Liver (tissue), 9 donors: Measurements from ENCODE around the gene MAP3K12. TPM values are rescaled to one million over a fixed set of nuclear protein-coding genes. Genes with fewer than 3 reads are reported as not detected.

Experiments used
- DNase-seq: peaks from one replicate; pipeline ENCODE4 v3.0.0-alpha.2; 2017; ENCODE audit warnings: low spot score
- H3K27ac ChIP-seq, 2 donors: one replicate each; pipeline ENCODE4 v1.7.0; 2013; ENCODE audit warnings: inconsistent platforms in 2 of 2, low read length in 2 of 2, control low read depth in 1 of 2, low read depth in 1 of 2, mild to moderate bottlenecking in 1 of 2
- H3K27me3 ChIP-seq, 4 donors: one replicate each; pipeline versions ENCODE4 v1.6.1 to v1.7.0; 2013; ENCODE audit warnings: low read length in 3 of 4, inconsistent platforms in 1 of 4, mild to moderate bottlenecking in 1 of 4, moderate library complexity in 1 of 4; ENCODE audit not compliant: control insufficient read depth in 4 of 4, insufficient read depth in 4 of 4
- H3K36me3 ChIP-seq, 4 donors: one replicate each; pipeline versions ENCODE4 v1.6.1 to v1.7.0; 2013; ENCODE audit warnings: low read length in 3 of 4, mild to moderate bottlenecking in 3 of 4, low read depth in 1 of 4, moderate library complexity in 1 of 4; ENCODE audit not compliant: control insufficient read depth in 4 of 4, insufficient read depth in 3 of 4
- H3K4me1 ChIP-seq, 4 donors: one replicate each; pipeline versions ENCODE4 v1.6.1 to v1.7.0; 2013; ENCODE audit warnings: low read length in 3 of 4, mild to moderate bottlenecking in 3 of 4, moderate library complexity in 1 of 4; ENCODE audit not compliant: control insufficient read depth in 4 of 4, insufficient read depth in 4 of 4
- H3K4me3 ChIP-seq, 3 donors: one replicate each; pipeline versions ENCODE4 v1.6.1 to v1.7.0; 2013; ENCODE audit warnings: low read length in 3 of 3, control low read depth in 1 of 3, low read depth in 1 of 3, mild to moderate bottlenecking in 1 of 3
- H3K9ac ChIP-seq, 2 donors: one replicate each; pipeline ENCODE4 v1.7.0; 2013; ENCODE audit warnings: low read length in 2 of 2, mild to moderate bottlenecking in 2 of 2, moderate library complexity in 2 of 2, control low read depth in 1 of 2, low read depth in 1 of 2
- H3K9me3 ChIP-seq, 4 donors: one replicate each; pipeline versions ENCODE4 v1.6.1 to v1.7.0; 2013; ENCODE audit warnings: low read length in 3 of 4; ENCODE audit not compliant: control insufficient read depth in 4 of 4
- ATF3 ChIP-seq: IDR thresholded peaks from 2 replicates; pipeline ENCODE4 v1.6.1; 2016; ENCODE audit warnings: antibody characterized with exemption
- CTCF ChIP-seq: fragments of 150-350 bp; IDR thresholded peaks from 2 replicates; pipeline ENCODE4 v1.5.1; 2017; ENCODE audit warnings: improper control_type of control experiment, low read depth, low read length; ENCODE audit not compliant: missing input control
- EGR1 ChIP-seq, 2 donors: IDR thresholded peaks; 2 replicates each; pipeline ENCODE4 v1.6.1; 2016 to 2018; ENCODE audit warnings: antibody characterized with exemption in 2 of 2, low read depth in 2 of 2
- FOXA1 ChIP-seq: IDR thresholded peaks from 2 replicates; pipeline ENCODE4 v1.6.1; 2016; ENCODE audit warnings: antibody characterized with exemption
- GABPA ChIP-seq, 2 donors: IDR thresholded peaks in 1 of 2; conservative IDR thresholded peaks in 1 of 2; 2 replicates each; pipeline ENCODE4 v1.6.1; 2016; ENCODE audit warnings: antibody characterized with exemption in 2 of 2, mild to moderate bottlenecking in 1 of 2, moderate library complexity in 1 of 2
- HNF4A ChIP-seq, 2 donors: conservative IDR thresholded peaks; 2 replicates each; pipeline ENCODE4 v1.6.1; 2016; ENCODE audit warnings: antibody characterized with exemption in 2 of 2, mild to moderate bottlenecking in 2 of 2
- HNF4G ChIP-seq: IDR thresholded peaks from 2 replicates; pipeline ENCODE4 v1.6.1; 2016; ENCODE audit warnings: antibody characterized with exemption
- JUND ChIP-seq, 2 donors: IDR thresholded peaks; 2 replicates each; pipeline ENCODE4 v1.6.1; 2016; ENCODE audit warnings: antibody characterized with exemption in 2 of 2
- MAX ChIP-seq: IDR thresholded peaks from 2 replicates; pipeline ENCODE4 v1.6.1; 2016; ENCODE audit warnings: antibody characterized with exemption
- NR2F2 ChIP-seq: IDR thresholded peaks from 2 replicates; pipeline ENCODE4 v1.6.1; 2016; ENCODE audit warnings: antibody characterized with exemption
- RAD21 ChIP-seq, 2 donors: IDR thresholded peaks; 2 replicates each; pipeline ENCODE4 v1.6.1; 2016; ENCODE audit warnings: antibody characterized with exemption in 2 of 2, mild to moderate bottlenecking in 2 of 2
- REST ChIP-seq: IDR thresholded peaks from 2 replicates; pipeline ENCODE4 v1.6.1; 2016; ENCODE audit warnings: antibody characterized with exemption, mild to moderate bottlenecking
- RXRA ChIP-seq, 2 donors: IDR thresholded peaks; 2 replicates each; pipeline ENCODE4 v1.6.1; 2017 to 2018; ENCODE audit warnings: antibody characterized with exemption in 2 of 2, mild to moderate bottlenecking in 1 of 2
- SP1 ChIP-seq: IDR thresholded peaks from 2 replicates; pipeline ENCODE4 v1.6.1; 2018; ENCODE audit warnings: antibody characterized with exemption, mild to moderate bottlenecking
- TAF1 ChIP-seq: conservative IDR thresholded peaks from 2 replicates; pipeline ENCODE4 v1.6.1; 2016; ENCODE audit warnings: antibody characterized with exemption, mild to moderate bottlenecking
- YY1 ChIP-seq: IDR thresholded peaks from 2 replicates; pipeline ENCODE4 v1.6.1; 2016; ENCODE audit warnings: antibody characterized with exemption, mild to moderate bottlenecking
- ZBTB33 ChIP-seq: IDR thresholded peaks from 2 replicates; pipeline ENCODE4 v1.6.1; 2016; ENCODE audit warnings: antibody characterized with exemption
- WGBS: extraction: QIAGEN DNeasy Blood & Tissue Kit; methylation state at CpG from one replicate; pipeline ENCODE4 v1.1.7; 2013; 5-methylcytosine and 5-hydroxymethylcytosine counted together
- polyA plus RNA-seq, 2 donors: library from polyadenylated mRNA; stranded (reverse) in 1 of 2; unstranded in 1 of 2; fragments of 200-250 nt in 1 of 2; fragments of >200 nt in 1 of 2; fragmentation: Nextera tagmentation in 1 of 2; extraction: Ambion mirVana in 1 of 2; gene quantifications; one replicate each; pipeline versions ENCODE4 v1.2.1 to v1.2.3, GENCODE V29; 2013 to 2015
- total RNA-seq, 2 donors: library from RNA; depleted of rRNA; stranded (reverse); fragments of >200 nt; gene quantifications; one replicate each; pipeline ENCODE4 v1.2.3, GENCODE V29; 2014
- donor health status: healthy.
- donor health status: healthy.
- donor health status: healthy.
- donor health status: healthy.
- donor health status: healthy.

The MAP3K12 gene
- total and polyA plus RNA-seq, 4 donors, result 0.53 to 2.4 (median 1.5) TPM

GRCh38 chr12:53479331-53479730 is 19.9 kb downstream of the MAP3K12 start:
- no peak overlapping the region for H3K4me3 ChIP-seq
- peaks cover 0 to 2% (median 0%) of the 10 kb centered on the region in 4 donors for H3K4me1 ChIP-seq
- H3K9ac ChIP-seq, result no peak overlapping the region
- H3K9me3 ChIP-seq, result no peaks in the 10 kb centered on the region
- H3K36me3 ChIP-seq, result peaks cover 8 to 72% (median 64%) of the 10 kb centered on the region in 4 donors
- WGBS, result 88% methylated on average over 5 of the region's 5 CpGs
- DNase-seq, result no peak
- no peak overlapping the region for H3K27ac ChIP-seq
- no peak for TF ChIP-seq HNF4G
- TF ChIP-seq TAF1, result no peak
- TF ChIP-seq SP1, result no peak
- no peak for TF ChIP-seq YY1
- TF ChIP-seq JUND (IDR thresholded peaks at IDR 0.05), result no peak
- TF ChIP-seq MAX, result no peak
- TF ChIP-seq REST, result no peak
- no peak for TF ChIP-seq ATF3
- TF ChIP-seq FOXA1, result no peak
- TF ChIP-seq RAD21 (IDR thresholded peaks at IDR 0.05), result no peak
- no peak for TF ChIP-seq EGR1 (IDR thresholded peaks at IDR 0.05; ENCODE audit: low read depth in 2 of 2)
- TF ChIP-seq ZBTB33, result no peak
- TF ChIP-seq RXRA (IDR thresholded peaks at IDR 0.05), result no peak
- no peak for TF ChIP-seq CTCF
- no peak for TF ChIP-seq NR2F2
- no peak for TF ChIP-seq GABPA (IDR thresholded peaks at IDR 0.05 in 1 of 2, conservative IDR thresholded peaks at IDR 0.05 in 1 of 2)
- no peak for TF ChIP-seq HNF4A (conservative IDR thresholded peaks at IDR 0.05)
- no peaks in the 10 kb centered on the region for H3K27me3 ChIP-seq
